GM21786 (cell line): ENCODE results near the gene GPNMB.

ENCODE experiments used
- ATAC-seq: cut with Tn5 transposase; IDR thresholded peaks from one replicate; pipeline ENCODE4 v1.9.1; 2021; ENCODE audit not compliant: unreplicated experiment

Gene GPNMB

DNA sequence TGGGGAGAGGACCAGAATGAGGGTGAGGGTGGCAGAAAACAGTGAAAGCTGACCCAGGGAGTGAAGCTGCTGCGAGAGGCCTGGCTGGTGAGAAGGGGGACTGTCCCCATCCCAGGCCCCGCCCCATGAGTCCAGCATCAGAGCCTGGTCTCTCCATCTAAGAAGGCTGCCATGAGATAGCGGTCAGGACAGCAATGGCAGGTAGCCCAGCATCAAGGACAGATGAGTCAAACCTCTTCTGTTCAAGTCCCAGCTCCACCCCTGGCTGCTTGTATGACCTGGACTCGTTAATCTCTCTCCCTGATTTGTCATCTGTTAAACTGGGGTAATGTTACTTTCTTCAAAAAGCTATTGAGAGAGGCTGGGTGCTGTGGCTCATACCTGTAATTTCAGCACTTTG lies 22.2 kb downstream of the GPNMB start:
- no peak for ATAC-seq

DNA sequence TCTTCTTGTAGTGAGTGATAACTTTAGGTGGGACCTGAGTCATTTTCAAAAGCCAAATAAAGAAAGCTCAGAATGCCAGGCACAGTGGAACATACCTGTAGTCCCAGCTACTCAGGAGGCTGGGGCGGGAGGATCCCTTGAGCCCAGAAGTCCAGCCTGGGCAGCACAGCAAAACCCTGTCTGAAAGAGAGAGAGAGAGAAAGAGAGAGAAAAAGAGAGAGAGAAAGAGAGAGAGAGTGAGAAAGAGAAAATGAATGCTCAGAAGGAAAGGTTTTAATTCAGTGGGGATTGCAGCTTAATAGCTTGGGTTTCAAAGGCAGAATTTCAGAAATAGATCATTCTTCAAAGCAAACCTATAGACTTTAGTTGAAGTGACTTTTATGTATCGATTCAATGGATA lies 25.7 kb downstream of the GPNMB start:
- ATAC-seq: no peak

DNA sequence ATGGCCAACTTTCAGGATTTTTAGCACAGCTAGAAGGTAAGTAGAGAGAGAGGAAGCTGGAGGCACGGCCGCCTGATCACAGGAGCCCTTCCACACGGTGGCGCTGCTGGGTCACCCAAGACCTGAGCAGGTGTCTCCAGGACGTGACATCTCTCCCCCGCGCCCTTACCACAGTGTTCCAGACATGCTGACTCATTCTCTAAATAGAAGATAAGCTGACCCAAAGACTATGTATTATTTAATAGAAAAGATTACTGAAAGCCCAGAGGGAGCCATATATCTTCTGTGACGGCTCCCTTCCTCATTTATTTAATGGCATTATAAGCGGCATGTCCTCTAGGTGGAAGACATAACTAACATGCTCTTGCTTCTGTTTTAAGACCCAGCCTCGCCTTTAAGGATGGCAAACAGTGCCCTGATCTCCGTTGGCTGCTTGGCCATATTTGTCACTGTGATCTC lies 26.6 kb downstream of the GPNMB start:
- ATAC-seq: peak; percentile 95

DNA sequence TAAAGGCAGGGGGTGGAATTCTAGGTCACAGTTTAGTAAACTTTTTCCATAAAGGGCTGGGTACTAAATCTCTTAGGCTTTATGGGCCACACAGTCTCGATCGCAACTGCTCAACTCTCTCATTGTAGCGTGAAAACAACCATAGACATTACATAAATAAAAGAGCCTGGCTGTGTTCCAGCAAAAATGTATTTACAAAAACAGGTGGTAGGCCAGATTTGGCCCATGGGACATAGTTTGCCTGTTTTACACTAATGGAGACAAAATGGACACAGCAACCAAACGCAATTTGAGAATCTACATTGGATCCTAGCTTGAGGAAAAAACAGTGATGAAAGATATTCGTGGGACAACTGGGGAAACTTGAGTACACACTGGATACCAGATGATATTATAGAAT lies 29.3 kb downstream of the GPNMB start:
- no peak for ATAC-seq

DNA sequence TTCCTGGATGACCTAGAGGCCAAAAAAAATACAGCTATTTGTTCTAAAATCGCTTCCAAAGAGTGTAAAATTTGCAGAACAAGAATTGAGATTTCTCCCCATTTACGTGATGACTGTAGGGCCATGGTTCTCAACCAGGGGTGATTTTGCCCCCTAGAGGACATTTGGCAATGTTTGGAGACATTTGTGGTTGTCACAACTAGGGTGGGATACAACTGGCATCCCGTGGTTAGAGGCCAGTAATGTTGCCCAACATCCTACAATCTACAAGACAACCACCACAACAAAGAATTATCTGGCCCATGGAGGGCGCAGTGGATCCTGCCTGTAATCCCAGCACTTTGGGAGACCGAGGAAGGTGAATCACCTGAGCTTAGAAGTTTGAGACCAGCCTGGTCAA lies 29.8 kb downstream of the GPNMB start:
- ATAC-seq: no peak

DNA sequence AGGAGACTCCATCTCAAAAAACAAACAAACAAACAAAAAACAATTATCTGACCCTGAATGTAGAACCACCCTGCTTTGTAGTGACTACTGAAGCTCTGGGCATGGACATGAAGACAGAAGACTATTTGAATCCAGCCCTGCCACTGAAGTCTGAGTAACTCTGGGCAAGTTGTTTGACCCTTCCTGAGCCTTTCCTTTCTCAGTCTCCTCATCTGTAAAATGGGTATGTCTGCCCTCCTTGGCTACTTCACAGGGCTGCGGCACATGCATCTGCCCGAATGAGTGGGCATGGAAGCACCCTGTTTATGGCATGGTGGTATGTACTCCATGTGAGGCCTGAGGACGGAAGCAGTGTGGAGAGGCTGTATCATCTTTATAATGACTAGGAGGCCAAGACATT lies 30.4 kb downstream of the GPNMB start:
- no peak for ATAC-seq

DNA sequence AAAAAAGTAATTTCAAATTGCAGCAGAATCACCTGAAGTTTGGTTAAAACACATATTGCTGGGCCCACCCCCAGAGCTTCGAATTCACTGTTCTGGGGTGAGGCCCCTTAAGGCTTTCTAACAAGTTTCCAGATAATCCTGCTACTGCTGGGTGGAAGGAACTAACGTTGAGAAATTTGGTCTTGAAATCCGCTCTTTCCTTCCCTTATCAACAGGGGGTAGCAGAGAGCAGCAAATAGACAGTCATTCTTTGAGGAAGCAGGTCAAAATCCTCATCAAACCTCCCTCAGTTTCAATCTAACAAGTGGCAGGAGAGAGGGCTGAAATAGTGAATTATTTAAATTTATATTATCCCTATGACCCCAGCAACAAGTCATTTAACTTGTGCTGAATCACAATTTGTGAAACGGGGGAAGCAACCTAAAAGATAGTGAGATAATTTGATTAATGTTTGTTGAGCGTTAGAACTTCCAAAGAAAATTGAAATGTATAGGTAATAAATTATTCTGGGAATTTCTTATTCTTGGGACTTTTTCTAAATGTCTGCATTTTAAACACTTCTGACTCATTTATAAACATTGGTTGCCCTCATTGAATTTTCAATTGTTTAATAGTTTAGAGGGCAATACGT lies 30.9 kb downstream of the GPNMB start:
- ATAC-seq: peak; percentile 33

DNA sequence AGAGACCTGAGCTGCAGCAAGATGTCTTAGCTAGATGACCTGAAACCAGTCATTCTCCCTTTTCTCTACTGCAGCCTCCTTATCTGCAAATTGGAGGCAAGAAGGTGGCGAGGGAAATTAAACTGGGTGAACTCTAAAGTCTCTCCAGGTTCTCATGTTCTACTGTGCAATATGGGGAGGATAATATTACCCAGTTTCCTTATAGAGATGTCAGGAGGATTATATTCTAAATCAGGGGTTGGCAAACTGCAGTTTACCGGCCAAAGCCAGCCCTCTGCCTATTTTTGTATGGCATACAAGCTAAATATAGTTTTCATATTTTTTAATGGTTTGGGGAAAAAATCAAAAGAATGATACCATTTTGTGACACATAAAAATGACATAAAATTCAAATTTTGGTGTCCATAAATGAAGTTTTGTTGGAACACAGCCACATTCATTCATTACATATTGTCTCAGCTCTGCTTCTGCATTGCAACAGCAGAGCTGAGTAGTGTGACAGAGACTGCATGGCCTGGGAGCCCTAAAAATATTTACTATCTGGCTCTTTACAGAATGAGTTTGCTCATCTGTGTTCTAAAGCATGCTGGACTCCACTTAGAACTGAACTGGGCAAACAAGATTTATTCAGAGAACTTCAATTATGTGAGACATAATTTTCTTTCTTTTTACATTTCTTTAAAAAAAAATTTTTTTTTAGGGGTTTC lies 33.4 kb downstream of the GPNMB start:
- ATAC-seq: no peak

DNA sequence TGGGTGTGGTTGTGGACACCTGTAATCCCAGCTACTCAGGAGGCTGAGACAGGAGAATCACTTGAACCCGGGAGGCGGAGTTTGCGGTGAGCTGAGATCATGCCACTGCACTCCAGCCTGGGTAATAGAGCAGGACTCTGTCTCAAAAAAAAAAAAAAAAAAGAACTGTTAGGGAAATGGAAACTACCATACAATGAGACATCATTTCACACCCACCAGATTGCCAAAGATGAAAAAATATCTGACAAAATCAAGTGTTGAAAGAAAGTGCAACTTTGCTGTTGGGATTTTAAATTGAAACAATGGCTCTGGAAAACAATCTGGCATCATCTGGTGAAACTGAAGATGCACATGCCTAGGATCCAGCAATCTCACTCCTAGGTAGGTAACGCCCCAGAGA lies 36.5 kb downstream of the GPNMB start:
- ATAC-seq: no peak

DNA sequence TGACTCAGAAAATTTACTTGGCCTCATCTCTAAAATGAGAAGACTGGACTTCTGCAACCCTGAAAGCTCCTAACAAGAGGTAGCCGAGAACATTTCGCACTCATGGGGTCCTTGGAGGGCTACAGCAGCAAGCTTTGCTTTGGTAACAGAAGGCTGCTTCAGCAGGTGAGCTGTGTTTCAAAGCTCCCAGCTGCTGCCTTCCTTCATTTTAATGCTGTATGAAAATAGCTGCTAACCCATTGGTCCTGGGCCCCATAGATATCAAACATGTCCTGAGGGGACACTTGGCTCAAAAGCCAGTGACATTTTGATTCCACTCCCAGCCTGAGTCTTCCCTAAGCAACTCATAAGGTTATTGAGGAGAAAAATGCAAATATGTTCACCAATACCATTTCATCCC lies 38.3 kb downstream of the GPNMB start:
- ATAC-seq: no peak

DNA sequence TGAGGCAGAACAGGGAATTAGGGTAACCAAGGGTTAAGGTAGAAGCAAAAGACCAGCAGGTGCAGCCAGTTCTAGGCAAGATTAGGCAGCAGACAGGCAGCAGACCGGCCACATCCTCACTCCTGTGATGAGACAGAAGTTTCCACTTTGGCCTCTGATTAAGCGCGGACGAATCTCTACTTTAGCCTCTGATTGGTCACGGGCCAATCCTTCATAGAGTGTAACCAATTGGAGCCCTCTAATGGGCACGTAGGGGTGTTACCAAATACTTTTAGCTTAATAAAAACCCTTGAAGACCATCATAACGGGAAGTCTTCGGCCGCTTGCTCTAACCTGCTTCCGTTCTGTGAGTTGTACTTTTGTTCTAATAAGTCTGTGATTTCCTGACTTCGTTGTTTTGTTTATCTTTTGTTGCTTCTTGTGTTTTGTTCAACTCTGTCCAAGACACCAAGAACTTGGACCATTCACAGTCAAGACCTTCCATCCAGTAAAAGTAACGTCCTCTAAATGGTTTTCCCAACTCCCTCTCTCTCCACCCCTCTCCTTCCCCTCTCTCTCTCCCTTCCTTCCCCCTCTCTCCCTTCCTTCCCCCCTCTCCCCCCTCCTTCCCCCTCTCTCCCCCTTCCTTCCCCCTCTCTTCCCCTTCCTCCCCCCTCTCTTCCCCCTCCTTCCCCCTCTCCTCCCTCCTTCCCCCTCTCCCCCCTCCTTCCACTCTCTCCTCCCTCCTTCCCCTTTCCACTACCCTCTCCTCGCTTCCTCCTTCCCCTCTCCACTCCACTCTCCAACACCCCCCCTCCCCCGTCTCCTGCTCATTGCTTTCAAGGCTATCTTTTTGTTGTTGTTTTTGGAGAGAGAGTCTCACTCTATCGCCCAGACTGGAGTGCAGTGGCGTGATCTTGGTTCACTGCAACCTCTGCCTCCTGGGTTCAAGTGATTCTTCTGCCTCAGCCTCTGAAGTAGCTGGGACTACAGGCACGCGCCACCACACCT lies 39.4 kb downstream of the GPNMB start:
- ATAC-seq: no peak

DNA sequence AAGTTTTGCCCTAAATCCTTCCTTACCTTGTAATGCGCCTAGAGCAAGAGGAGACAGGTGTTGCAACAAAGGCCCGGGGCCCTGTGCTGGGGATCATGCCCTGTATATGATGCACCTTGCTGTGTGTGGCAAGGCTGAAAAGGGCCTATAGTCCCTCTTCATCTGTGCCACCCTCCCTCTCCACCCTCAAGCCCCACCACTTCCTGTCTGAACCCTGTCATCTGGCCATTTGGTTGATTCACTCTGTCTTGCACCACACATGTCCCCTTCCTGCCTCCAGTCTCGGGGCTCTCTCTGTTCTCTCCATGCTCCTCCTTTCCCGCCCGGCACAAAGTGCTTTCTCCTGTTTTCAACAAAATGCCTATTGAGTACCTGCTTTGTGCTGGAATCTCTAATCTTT lies 41.0 kb downstream of the GPNMB start:
- ATAC-seq: no peak

DNA sequence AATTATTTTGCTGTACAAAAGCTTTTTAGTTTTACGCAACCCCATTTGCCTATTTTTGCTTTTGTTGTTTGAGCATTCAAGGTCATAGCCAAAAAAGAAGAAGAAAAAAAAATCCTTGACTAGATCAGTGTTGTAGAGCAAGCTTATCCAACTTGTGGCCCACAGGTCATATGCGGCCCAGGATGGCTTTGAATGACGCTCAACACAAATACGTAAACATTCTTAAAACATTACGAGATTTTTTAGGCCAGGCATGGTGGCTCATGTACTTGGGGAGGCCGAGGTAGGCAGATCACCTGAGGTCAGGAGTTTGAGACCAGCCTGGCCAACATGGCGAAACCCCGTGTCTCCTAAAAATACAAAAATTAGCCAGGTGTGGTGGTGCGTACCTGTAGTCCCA lies 44.4 kb downstream of the GPNMB start:
- ATAC-seq: no peak

DNA sequence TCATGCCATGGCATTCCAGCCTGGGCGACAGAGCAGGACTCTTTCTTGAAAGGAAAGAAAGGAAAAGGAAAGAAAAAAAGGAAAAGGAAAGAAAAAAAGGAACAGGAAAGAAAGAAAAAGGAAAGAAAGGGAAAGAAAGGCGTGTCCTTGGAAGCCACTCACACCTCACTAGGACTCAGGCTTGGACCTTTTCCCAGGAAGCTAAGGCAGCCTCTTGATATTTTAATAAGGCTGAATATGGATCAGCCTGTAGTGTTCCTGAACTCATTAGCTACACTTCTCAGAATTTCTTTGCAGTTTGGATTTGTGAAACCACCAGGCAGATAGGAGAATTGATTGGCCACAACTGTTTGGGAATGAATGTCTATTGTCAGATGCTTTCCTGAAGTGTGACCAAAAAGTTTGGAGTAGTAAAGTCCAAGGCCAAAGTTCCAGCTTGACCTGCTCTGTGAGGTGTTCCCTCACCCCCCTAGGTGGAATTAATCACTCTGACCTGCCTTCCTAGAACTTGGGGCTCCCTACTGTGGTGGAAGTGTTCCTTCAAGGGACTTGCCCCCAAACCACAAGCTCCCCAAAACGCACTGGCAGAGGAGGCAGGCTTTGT lies 45.5 kb downstream of the GPNMB start:
- no peak for ATAC-seq

DNA sequence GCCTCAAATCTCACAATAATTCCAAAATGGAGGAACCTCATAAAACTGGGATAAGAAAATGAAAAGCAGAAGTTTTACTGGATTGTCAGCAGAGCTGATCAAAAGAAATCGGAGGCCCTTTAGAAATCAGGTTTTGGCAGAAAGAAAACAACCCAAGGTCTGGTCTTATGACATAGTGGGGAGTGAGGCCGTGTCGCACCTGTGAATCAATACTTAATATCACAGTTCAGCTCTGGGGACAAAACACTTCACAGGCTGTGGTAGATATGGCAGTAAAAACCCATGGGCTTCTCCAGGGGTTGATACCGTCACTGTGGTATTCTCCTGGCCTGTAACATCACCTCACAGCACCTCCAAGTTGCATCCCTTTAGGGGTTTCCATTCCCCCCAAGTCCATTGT lies 46.0 kb downstream of the GPNMB start:
- no peak for ATAC-seq

DNA sequence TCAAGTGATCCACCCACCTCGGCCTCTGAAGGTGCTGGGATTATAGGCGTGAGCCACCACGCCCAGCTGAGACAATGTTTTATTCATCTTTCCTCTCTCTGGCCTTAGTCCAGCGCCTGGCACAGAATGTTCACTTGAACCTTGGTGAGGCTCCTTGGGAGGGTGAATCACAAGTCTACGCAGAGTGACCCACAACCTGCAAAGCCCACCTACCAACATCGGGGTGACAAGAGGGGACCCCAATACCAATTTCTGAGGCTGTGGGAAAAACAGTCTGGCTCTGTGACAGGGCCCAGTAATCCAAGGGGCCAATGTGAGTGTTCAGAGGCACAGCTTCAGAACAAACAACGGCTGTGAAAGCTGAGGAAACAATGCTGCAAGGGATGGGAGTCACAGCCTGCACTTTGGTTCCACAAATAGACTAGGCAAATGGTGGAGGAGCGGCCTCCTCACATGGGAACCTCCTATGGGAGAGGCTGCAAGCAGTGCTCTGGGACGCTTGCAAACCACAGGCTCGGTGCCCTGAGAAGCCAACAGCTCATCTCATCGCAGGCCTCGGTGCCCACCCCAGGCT lies 47.0 kb downstream of the GPNMB start:
- ATAC-seq: no peak

DNA sequence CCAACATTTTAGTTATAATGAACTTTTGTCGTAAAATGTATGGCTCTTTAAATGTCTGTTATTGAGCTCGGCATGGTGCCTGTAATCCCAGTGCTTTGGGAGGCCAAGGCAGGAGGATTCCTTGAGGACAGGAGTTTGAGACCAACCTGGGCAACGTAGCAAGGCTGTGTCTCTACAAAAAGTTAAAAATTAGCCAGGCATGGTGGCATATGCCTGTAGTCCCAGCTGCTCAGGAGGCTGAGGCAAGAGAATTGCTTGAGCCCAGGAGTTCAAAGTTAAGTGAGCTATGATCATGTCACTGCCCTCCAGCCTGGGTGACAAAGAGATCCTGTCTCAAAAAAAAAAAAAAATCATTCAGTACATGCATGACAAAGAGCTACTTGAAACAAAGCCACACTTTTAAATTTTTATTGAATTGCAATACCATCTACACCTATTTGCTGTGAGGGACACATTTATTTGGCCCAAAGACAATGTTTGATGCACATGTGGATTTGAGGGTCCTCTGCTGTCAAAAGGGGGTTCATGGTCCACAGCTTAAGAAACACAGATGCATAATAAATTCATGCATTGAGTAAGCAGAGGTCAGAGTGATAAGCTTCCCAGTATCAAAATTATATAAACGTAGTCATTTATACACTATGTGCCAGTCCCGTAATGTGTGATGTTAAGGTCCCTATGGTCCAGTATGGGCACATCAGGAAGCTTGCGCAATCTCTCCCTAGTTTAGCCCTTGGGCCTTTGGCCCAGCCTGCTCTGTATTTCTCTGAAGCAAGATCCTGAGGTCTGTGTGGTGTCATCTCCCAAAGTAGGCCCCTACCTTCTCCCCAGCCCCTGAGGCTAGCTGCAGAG lies 48.2 kb downstream of the GPNMB start:
- no peak for ATAC-seq

DNA sequence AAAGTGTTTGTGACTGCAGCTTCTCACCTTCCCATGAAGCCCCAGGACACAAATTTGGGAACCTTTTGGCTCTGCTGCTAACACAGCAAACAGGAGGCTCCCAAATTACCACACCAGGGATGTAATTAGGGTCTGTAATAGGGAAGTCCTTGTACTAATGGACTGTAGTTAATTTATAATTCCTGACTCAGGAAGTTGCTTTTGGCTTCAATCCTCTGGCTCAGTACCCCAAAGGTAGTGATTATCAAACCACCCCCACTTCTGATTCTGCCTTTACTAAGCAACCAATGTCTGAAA lies 48.8 kb downstream of the GPNMB start:
- no peak for ATAC-seq

DNA sequence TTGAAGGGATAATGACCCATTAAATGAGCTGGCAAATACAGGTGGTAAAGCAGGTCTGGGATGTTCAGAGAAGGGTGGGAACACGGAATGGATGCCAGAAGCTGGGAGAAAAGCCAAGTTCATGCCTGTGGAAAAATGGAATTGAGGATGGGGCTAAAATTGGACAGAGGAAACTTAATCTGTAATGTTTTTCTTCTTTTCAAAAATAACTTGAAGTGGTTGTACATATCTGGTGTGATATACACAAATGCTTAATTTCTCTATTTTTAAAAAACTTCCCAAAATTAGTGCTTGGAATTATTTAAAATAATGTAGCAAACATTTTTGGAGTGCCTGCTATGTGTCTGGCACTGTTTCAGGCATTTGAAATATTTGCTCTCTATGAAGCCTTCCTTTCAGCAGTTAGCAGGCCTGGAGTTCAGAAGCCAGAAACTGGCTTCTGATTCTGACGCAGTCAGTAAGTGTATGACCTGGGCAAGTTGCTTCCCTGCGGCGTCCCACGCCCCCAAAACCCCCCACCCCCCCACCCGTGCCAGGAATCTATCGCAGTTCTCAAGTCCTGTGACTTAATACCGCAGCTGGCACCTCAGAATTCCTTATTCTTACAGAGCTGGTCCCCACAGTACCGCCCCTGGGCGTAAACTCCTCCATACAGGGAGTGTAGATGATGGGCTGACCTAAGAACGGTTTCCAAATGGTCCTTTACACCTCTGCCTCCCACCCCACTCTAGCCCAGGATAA lies 51.7 kb downstream of the GPNMB start:
- ATAC-seq: no peak
